Gastrocnemius medialis (tissue), 4 donors: Measurements from ENCODE around the gene ISLR.

ENCODE experiments used
- CTCF ChIP-seq, 5 experiments: fragments of 450-650 bp in 3 of 5; fragments of 200-600 bp in 2 of 5; sonication (generic) in 2 of 5; IDR thresholded peaks in 4 of 5; conservative IDR thresholded peaks in 1 of 5; 1 replicate in 4 of 5; 2 replicates in 1 of 5; pipeline ENCODE4 v1.5.1; 2016 to 2019; ENCODE audit warnings: antibody characterized with exemption in 5 of 5, mild to moderate bottlenecking in 3 of 5, moderate library complexity in 3 of 5
- POLR2A ChIP-seq, 2 donors: fragments of 450-650 bp; IDR thresholded peaks; one replicate each; pipeline ENCODE4 v1.6.1; 2017; ENCODE audit warnings: antibody characterized with exemption in 2 of 2, mild to moderate bottlenecking in 2 of 2, moderate library complexity in 2 of 2

GRCh38 chr15:74156678-74157411 lies 16.7 kb upstream of the ISLR start:
- TF ChIP-seq CTCF (IDR thresholded peaks at IDR 0.05 in 4 of 5, conservative IDR thresholded peaks at IDR 0.05 in 1 of 5) = no peak
- no peak for TF ChIP-seq POLR2A (IDR thresholded peaks at IDR 0.05)
